Trophoblast cell (in vitro differentiated cells and primary cell): ENCODE measurements around the gene MTUS2.

Experiments
- DNase-seq, 2 donors: peaks; one replicate each; pipeline ENCODE4 v3.0.0-alpha.2; 2016
- H2AFZ ChIP-seq: 2 replicates; pipeline ENCODE4 v1.6.1; 2013; ENCODE audit warnings: low read length, moderate library complexity, mild to moderate bottlenecking; ENCODE audit not compliant: insufficient read depth, poor library complexity
- H2AK5ac ChIP-seq: 2 replicates; pipeline ENCODE4 v1.6.1; 2013; ENCODE audit warnings: mild to moderate bottlenecking, low read length
- H2BK120ac ChIP-seq: 2 replicates; pipeline ENCODE4 v1.6.1; 2013; ENCODE audit warnings: low read length, mild to moderate bottlenecking, moderate library complexity; ENCODE audit not compliant: insufficient read depth, poor library complexity
- H2BK12ac ChIP-seq: 2 replicates; pipeline ENCODE4 v1.6.1; 2013; ENCODE audit warnings: mild to moderate bottlenecking, low read length, moderate library complexity
- H2BK5ac ChIP-seq: 2 replicates; pipeline ENCODE4 v1.6.1; 2013; ENCODE audit warnings: low read length, low read depth, moderate library complexity, mild to moderate bottlenecking; ENCODE audit not compliant: poor library complexity
- H3K14ac ChIP-seq: 2 replicates; pipeline ENCODE4 v1.6.1; 2013; ENCODE audit warnings: mild to moderate bottlenecking, low read length
- H3K18ac ChIP-seq: 2 replicates; pipeline ENCODE4 v1.6.1; 2013; ENCODE audit warnings: mild to moderate bottlenecking, low read length
- H3K23ac ChIP-seq: 2 replicates; pipeline ENCODE4 v1.6.1; 2013; ENCODE audit warnings: low read length
- H3K27ac ChIP-seq: 2 replicates; pipeline ENCODE4 v1.5.1; 2013; ENCODE audit warnings: low read depth, mild to moderate bottlenecking, inconsistent platforms, low read length, moderate library complexity
- H3K27me3 ChIP-seq: 2 replicates; pipeline ENCODE4 v1.6.1; 2013; ENCODE audit warnings: inconsistent platforms, mild to moderate bottlenecking, low read length, moderate library complexity; ENCODE audit not compliant: insufficient read depth
- H3K36me3 ChIP-seq, 2 experiments: 1 replicate in 1 of 2; 2 replicates in 1 of 2; pipeline ENCODE4 v1.6.1; 2013; ENCODE audit warnings: low read length in 2 of 2, mild to moderate bottlenecking in 2 of 2, moderate library complexity in 1 of 2; ENCODE audit not compliant: insufficient read depth in 2 of 2, control insufficient read depth in 1 of 2
- H3K4ac ChIP-seq: 2 replicates; pipeline ENCODE4 v1.6.1; 2013; ENCODE audit warnings: low read depth, mild to moderate bottlenecking, low read length, moderate library complexity
- H3K4me1 ChIP-seq, 2 experiments: 1 replicate in 1 of 2; 2 replicates in 1 of 2; pipeline ENCODE4 v1.6.1; 2013; ENCODE audit warnings: low read length in 2 of 2, mild to moderate bottlenecking in 2 of 2, moderate library complexity in 1 of 2; ENCODE audit not compliant: insufficient read depth in 2 of 2, control insufficient read depth in 1 of 2
- H3K4me2 ChIP-seq: 2 replicates; pipeline ENCODE4 v1.6.1; 2013; ENCODE audit warnings: inconsistent platforms, mild to moderate bottlenecking, low read length, moderate library complexity
- H3K4me3 ChIP-seq: 2 replicates; pipeline ENCODE4 v1.5.1; 2013; ENCODE audit warnings: mild to moderate bottlenecking, low read depth, low read length, inconsistent platforms
- H3K79me1 ChIP-seq: one replicate; pipeline ENCODE4 v1.6.1; 2013; ENCODE audit warnings: low read length
- H3K79me2 ChIP-seq: 2 replicates; pipeline ENCODE4 v1.6.1; 2013; ENCODE audit warnings: low read length, mild to moderate bottlenecking; ENCODE audit not compliant: control insufficient read depth, insufficient read depth, poor library complexity
- H3K9ac ChIP-seq: 2 replicates; pipeline ENCODE4 v1.6.1; 2013; ENCODE audit warnings: mild to moderate bottlenecking, low read length
- H3K9me3 ChIP-seq: 2 replicates; pipeline ENCODE4 v1.6.1; 2013; ENCODE audit warnings: low read depth, mild to moderate bottlenecking, control low read depth, inconsistent platforms, low read length; ENCODE audit not compliant: insufficient read depth
- H4K12ac ChIP-seq: 2 replicates; pipeline ENCODE4 v1.6.1; 2013; ENCODE audit warnings: low read depth, mild to moderate bottlenecking, low read length, moderate library complexity
- H4K8ac ChIP-seq: 2 replicates; pipeline ENCODE4 v1.6.1; 2013; ENCODE audit warnings: low read depth, mild to moderate bottlenecking, low read length, moderate library complexity
- H4K91ac ChIP-seq: one replicate; pipeline ENCODE4 v1.6.1; 2013; ENCODE audit warnings: low read depth, mild to moderate bottlenecking, low read length, moderate library complexity
- WGBS: extraction: QIAGEN DNeasy Blood & Tissue Kit; methylation state at CpG from one replicate; pipeline ENCODE4 v1.1.7; 2013; ENCODE audit warnings: missing lambda C conversion rate; ENCODE audit not compliant: insufficient read length, insufficient coverage; ENCODE audit errors: extremely low coverage; 5-methylcytosine and 5-hydroxymethylcytosine counted together

Gene MTUS2

GRCh38 chr13:29526741-29527140 is 706.6 kb downstream of the MTUS2 start:
- no peak overlapping the region for H3K4me2 ChIP-seq
- WGBS = no CpG with 5 or more reads among the region's 14 CpGs

GRCh38 chr13:29527511-29527910 is 707.4 kb downstream of the MTUS2 start:
- no peak overlapping the region for H3K27ac ChIP-seq
- H4K91ac ChIP-seq = no peak overlapping the region
- no peak overlapping the region for H3K23ac ChIP-seq
- no peak overlapping the region for H2BK5ac ChIP-seq
- H3K36me3 ChIP-seq = peaks cover 40 to 44% of the 10 kb centered on the region in 2 experiments
- WGBS = no CpG with 5 or more reads among the region's 8 CpGs
- H3K27me3 ChIP-seq = no peaks in the 10 kb centered on the region
- peak overlapping the region; percentile 49 for H3K18ac ChIP-seq
- H3K9me3 ChIP-seq = no peaks in the 10 kb centered on the region
- H2AFZ ChIP-seq = no peak overlapping the region
- no peak overlapping the region for H3K4ac ChIP-seq
- no peak overlapping the region for H3K4me2 ChIP-seq
- H3K79me2 ChIP-seq = no peaks in the 10 kb centered on the region
- H3K4me3 ChIP-seq = no peak overlapping the region
- peak overlapping the region; percentile 35 for H4K8ac ChIP-seq
- peaks cover 10% of the 10 kb centered on the region for H3K79me1 ChIP-seq
- no peak overlapping the region for H3K9ac ChIP-seq
- peaks cover 7 to 11% of the 10 kb centered on the region in 2 experiments for H3K4me1 ChIP-seq
- DNase-seq = no peak
- H4K12ac ChIP-seq = no peak overlapping the region
- no peak overlapping the region for H2BK120ac ChIP-seq
- H2AK5ac ChIP-seq = no peak overlapping the region
- H3K14ac ChIP-seq = no peak overlapping the region
- H2BK12ac ChIP-seq = no peak overlapping the region

More at GRCh38 chr13:29526741-29527140, 706.6 kb downstream of the MTUS2 start:
- Histone ChIP-seq H2BK12ac (no peak overlapping the region), H4K12ac (no peak overlapping the region), H3K79me2 (no peaks in the 10 kb centered on the region), H3K4ac (no peak overlapping the region), H3K9me3 (no peaks in the 10 kb centered on the region), H3K18ac (no peak overlapping the region), H3K14ac (no peak overlapping the region), H2BK5ac (no peak overlapping the region), H3K36me3 (peaks cover 40 to 45% of the 10 kb centered on the region in 2 experiments), H3K27me3 (no peaks in the 10 kb centered on the region), H3K79me1 (peaks cover 13% of the 10 kb centered on the region), H3K4me3 (no peak overlapping the region), H2AFZ (no peak overlapping the region), H2AK5ac (no peak overlapping the region), H2BK120ac (no peak overlapping the region), H3K4me1 (peaks cover 10 to 16% of the 10 kb centered on the region in 2 experiments), H3K23ac (no peak overlapping the region), H4K91ac (no peak overlapping the region), H3K27ac (no peak overlapping the region), H4K8ac (no peak overlapping the region), H3K9ac (no peak overlapping the region)
- no peak for DNase-seq

DNA sequence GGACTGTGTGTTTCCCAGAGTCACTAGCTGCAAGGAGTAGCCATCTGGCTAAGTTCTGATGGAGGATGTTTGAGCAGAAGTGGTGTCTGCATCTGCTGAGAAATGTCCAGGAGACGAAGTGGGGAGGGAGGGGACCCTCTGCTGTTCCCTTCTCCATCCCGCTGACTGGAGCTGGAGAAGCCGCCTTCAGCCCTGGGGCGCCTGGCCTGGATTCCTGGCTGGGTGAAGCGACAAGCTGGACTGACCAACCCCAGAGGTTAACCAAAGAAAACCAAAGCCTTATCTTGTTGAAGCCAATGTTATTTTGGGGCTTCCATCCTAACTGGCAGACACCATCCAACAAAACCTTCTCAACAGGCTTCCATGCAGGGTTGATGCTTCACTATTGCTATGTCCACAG is 707.8 kb downstream of the MTUS2 start:
- Histone ChIP-seq H3K9ac (no peak overlapping the region), H3K9me3 (no peaks in the 10 kb centered on the region), H2AK5ac (no peak overlapping the region), H3K4me2 (no peak overlapping the region), H3K27ac (no peak overlapping the region), H3K27me3 (no peaks in the 10 kb centered on the region), H2BK5ac (no peak overlapping the region), H3K79me2 (no peaks in the 10 kb centered on the region), H3K4me1 (peaks cover 7 to 13% of the 10 kb centered on the region in 2 experiments), H3K4me3 (no peak overlapping the region), H2AFZ (no peak overlapping the region), H3K23ac (no peak overlapping the region), H2BK120ac (no peak overlapping the region), H3K18ac (no peak overlapping the region), H3K14ac (no peak overlapping the region), H3K36me3 (peaks cover 40 to 42% of the 10 kb centered on the region in 2 experiments), H4K12ac (no peak overlapping the region), H3K4ac (no peak overlapping the region), H4K8ac (no peak overlapping the region), H3K79me1 (peaks cover 8% of the 10 kb centered on the region), H4K91ac (no peak overlapping the region), H2BK12ac (no peak overlapping the region)
- no CpG with 5 or more reads among the region's 5 CpGs for WGBS
- DNase-seq = no peak

- H3K18ac ChIP-seq = no peak overlapping the region
Observed at GRCh38 chr13:29529754-29530153, 709.6 kb downstream of the MTUS2 start.

More at GRCh38 chr13:29529754-29530153, 709.6 kb downstream of the MTUS2 start:
- Histone ChIP-seq H3K36me3 (peaks cover 28 to 39% of the 10 kb centered on the region in 2 experiments), H4K8ac (no peak overlapping the region), H3K27ac (no peak overlapping the region), H3K4me1 (peaks cover 13 to 15% of the 10 kb centered on the region in 2 experiments), H3K9ac (no peak overlapping the region), H3K27me3 (no peaks in the 10 kb centered on the region), H2BK120ac (no peak overlapping the region), H4K91ac (no peak overlapping the region), H3K4me2 (no peak overlapping the region), H4K12ac (no peak overlapping the region), H3K79me1 (peaks cover 7% of the 10 kb centered on the region), H3K79me2 (no peaks in the 10 kb centered on the region), H3K23ac (no peak overlapping the region), H3K4ac (no peak overlapping the region), H2BK12ac (peak overlapping the region; percentile 19), H2AK5ac (no peak overlapping the region), H2BK5ac (no peak overlapping the region), H2AFZ (no peak overlapping the region), H3K4me3 (no peak overlapping the region), H3K9me3 (no peaks in the 10 kb centered on the region), H3K14ac (no peak overlapping the region)
- WGBS = no CpG with 5 or more reads among the region's 5 CpGs
- DNase-seq = peak; percentile 54 to 79
